Glutamatergic neuron (in vitro differentiated cells): ENCODE results near the gene CTH. TPM values are rescaled to one million over a fixed set of nuclear protein-coding genes. Genes with fewer than 3 reads are reported as not detected.

ENCODE experiments used
- DNase-seq: peaks from one replicate; pipeline ENCODE4 v3.0.0; 2022
- H3K27ac Mint-ChIP-seq: one replicate; pipeline ENCODE4 v1.8.0; 2020; ENCODE audit warnings: mild to moderate bottlenecking, mixed read lengths, inconsistent platforms; ENCODE audit not compliant: unreplicated experiment
- H3K27me3 Mint-ChIP-seq: one replicate; pipeline ENCODE4 v1.8.0; 2020; ENCODE audit warnings: mild to moderate bottlenecking, moderate library complexity, mixed read lengths, inconsistent platforms; ENCODE audit not compliant: unreplicated experiment
- H3K36me3 Mint-ChIP-seq: one replicate; pipeline ENCODE4 v1.8.0; 2020; ENCODE audit warnings: mild to moderate bottlenecking, mixed read lengths, inconsistent platforms; ENCODE audit not compliant: unreplicated experiment
- H3K4me1 Mint-ChIP-seq: one replicate; pipeline ENCODE4 v1.8.0; 2020; ENCODE audit warnings: mild to moderate bottlenecking, low read depth, mixed read lengths, inconsistent platforms; ENCODE audit not compliant: unreplicated experiment
- H3K4me3 Mint-ChIP-seq: one replicate; pipeline ENCODE4 v1.8.0; 2020; ENCODE audit warnings: mild to moderate bottlenecking, mixed read lengths, inconsistent platforms; ENCODE audit not compliant: unreplicated experiment
- H3K9me3 Mint-ChIP-seq: one replicate; pipeline ENCODE4 v1.8.0; 2020; ENCODE audit warnings: mild to moderate bottlenecking, moderate library complexity, mixed read lengths, inconsistent platforms; ENCODE audit not compliant: unreplicated experiment
- total RNA-seq: library from RNA; stranded (reverse); fragmentation: NEBNext Ultra II Directional; extraction: Animal tissue kit (Norgen Biotek cat#: 25700); gene quantifications from one replicate; pipeline ENCODE4 v1.2.1, GENCODE V29; 2021; ENCODE audit not compliant: unreplicated experiment
- TF ChIP-seq, protein P1 (sequence below): fragments of 200-600 bp; sonication (generic); IDR thresholded peaks from one replicate; pipeline ENCODE4 v1.5.0; 2021; ENCODE audit not compliant: partially characterized antibody, unreplicated experiment

CTH gene
- total RNA-seq, 1 donor from 2014 or later = 7.3 TPM

DNA sequence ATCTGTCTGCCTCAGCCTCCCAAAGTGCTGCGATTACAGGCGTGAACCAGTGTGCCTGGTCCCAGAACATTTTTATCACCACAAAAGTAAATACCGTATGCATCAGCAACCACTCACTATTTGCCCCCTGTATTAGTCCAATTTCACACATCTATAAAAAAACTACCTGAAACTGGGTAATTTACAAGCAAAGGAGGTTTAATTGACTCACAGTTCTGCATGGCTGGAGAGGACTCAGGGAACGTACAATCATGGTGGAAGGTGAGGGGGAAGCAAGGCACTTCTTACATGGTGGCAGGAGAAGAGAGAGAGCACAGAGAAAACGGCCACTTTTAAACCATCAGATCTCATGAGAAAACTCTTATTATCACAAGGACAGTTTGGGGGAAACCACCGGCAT is 25.6 kb upstream of the CTH start:
- H3K27ac Mint-ChIP-seq = no peak overlapping the region
- no peaks in the 10 kb centered on the region for H3K9me3 Mint-ChIP-seq
- H3K4me3 Mint-ChIP-seq = no peak overlapping the region
- no peaks in the 10 kb centered on the region for H3K36me3 Mint-ChIP-seq
- H3K4me1 Mint-ChIP-seq = no peaks in the 10 kb centered on the region
- no peak for DNase-seq
- no peaks in the 10 kb centered on the region for H3K27me3 Mint-ChIP-seq
- TF ChIP-seq, protein P1, sequence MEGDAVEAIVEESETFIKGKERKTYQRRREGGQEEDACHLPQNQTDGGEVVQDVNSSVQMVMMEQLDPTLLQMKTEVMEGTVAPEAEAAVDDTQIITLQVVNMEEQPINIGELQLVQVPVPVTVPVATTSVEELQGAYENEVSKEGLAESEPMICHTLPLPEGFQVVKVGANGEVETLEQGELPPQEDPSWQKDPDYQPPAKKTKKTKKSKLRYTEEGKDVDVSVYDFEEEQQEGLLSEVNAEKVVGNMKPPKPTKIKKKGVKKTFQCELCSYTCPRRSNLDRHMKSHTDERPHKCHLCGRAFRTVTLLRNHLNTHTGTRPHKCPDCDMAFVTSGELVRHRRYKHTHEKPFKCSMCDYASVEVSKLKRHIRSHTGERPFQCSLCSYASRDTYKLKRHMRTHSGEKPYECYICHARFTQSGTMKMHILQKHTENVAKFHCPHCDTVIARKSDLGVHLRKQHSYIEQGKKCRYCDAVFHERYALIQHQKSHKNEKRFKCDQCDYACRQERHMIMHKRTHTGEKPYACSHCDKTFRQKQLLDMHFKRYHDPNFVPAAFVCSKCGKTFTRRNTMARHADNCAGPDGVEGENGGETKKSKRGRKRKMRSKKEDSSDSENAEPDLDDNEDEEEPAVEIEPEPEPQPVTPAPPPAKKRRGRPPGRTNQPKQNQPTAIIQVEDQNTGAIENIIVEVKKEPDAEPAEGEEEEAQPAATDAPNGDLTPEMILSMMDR = no peak

DNA sequence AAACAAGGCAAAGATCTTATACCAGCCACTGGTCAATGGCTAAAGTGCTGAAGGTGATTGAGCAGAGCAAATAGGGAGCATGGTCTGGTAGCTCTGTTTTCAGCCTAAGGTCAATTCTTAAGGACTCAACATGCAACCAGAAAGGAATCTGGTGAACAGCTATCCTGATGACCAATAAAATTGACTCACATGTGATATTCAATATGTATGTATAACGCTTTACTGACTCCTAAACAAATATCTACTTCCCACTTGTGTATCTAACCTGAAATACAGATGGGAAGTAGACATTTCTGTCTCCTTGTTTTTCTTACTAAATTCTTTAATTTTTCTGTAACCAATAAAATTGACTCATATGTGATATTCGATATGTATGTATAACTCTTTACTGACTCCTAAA is 24.9 kb upstream of the CTH start:
- H3K9me3 Mint-ChIP-seq = no peaks in the 10 kb centered on the region

DNA sequence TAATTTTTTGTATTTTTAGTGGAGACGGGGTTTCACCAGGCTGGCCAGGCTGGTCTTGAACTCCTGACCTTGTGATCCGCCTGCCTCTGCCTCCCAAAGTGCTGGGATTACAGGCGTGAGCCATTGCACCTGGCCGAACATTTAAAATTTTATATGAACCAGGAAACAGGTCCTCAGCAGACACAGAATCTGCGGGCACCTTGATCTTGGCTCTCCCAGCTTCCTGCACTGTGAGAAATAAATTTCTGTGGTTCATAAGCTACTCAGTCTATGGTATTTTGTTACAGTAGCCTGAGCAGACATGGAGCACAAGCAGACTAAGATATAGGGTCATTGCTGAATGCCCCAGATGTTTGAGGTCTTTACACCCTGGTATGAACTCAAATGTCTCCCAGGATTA is 23.6 kb upstream of the CTH start:
- Mint-ChIP-seq H3K4me1 (no peaks in the 10 kb centered on the region), H3K27ac (no peak overlapping the region), H3K9me3 (no peaks in the 10 kb centered on the region), H3K4me3 (no peak overlapping the region), H3K36me3 (no peaks in the 10 kb centered on the region), H3K27me3 (no peaks in the 10 kb centered on the region)
- TF ChIP-seq, protein P1 = no peak
- DNase-seq = no peak

More for the DNA sequence above, 24.9 kb upstream of the CTH start:
- no peaks in the 10 kb centered on the region for H3K4me1 Mint-ChIP-seq
- H3K27ac Mint-ChIP-seq = no peak overlapping the region
- DNase-seq = no peak
- TF ChIP-seq, protein P1 = no peak
- no peak overlapping the region for H3K4me3 Mint-ChIP-seq
- no peaks in the 10 kb centered on the region for H3K27me3 Mint-ChIP-seq
- no peaks in the 10 kb centered on the region for H3K36me3 Mint-ChIP-seq

DNA sequence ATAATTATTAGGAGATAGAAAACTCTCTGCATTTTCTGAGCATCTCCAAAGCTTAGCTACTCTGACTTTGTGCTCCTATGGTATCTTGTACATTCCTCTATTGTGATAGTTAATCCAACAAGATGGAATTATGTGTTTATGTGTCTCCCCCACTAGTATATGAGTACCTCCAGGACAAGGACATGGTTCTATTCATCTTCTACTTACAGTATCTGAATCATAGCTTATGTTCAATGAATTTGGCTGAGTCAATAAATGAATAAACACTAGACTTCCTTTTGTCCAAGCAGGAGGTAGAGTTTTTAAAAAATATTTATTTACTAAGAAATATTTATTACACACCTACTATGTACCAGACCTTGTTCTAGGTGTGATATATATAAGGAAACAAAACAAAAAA is 18.4 kb upstream of the CTH start:
- H3K27me3 Mint-ChIP-seq = peaks cover 2% of the 10 kb centered on the region
- H3K4me3 Mint-ChIP-seq = no peak overlapping the region
- no peaks in the 10 kb centered on the region for H3K4me1 Mint-ChIP-seq
- H3K36me3 Mint-ChIP-seq = no peaks in the 10 kb centered on the region
- H3K27ac Mint-ChIP-seq = no peak overlapping the region
- TF ChIP-seq, protein P1 = no peak
- peaks cover 2% of the 10 kb centered on the region for H3K9me3 Mint-ChIP-seq
- DNase-seq = no peak

DNA sequence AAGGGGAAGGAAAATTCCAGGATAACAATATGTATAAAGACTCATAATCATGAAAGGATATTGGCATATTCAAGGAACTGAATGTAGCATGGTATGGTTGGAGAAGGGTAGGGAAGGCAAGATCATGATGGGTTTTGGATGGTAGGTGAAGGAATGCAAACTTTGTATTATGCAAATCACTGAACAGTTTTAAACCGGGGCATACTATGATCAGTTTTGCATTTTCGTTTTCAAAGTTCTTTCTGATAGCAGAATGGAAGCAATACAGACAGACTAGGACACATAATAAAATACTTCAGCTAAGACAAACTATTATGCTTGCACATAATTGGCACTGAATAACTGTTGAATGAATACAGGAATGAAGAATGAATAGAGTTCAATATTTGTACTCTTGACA is 14.5 kb upstream of the CTH start:
- no peaks in the 10 kb centered on the region for H3K36me3 Mint-ChIP-seq
- peaks cover 4% of the 10 kb centered on the region for H3K27me3 Mint-ChIP-seq
- no peak overlapping the region for H3K27ac Mint-ChIP-seq
- H3K4me3 Mint-ChIP-seq = no peak overlapping the region
- H3K9me3 Mint-ChIP-seq = peaks cover 2% of the 10 kb centered on the region
- no peak for DNase-seq
- TF ChIP-seq, protein P1 = no peak
- peaks cover 8% of the 10 kb centered on the region for H3K4me1 Mint-ChIP-seq
